Liver (tissue), 9 donors: ENCODE results near the gene ZNF628. TPM values are rescaled to one million over a fixed set of nuclear protein-coding genes. Genes with fewer than 3 reads are reported as not detected.

ENCODE experiments used
- DNase-seq: peaks from one replicate; pipeline ENCODE4 v3.0.0-alpha.2; 2017; ENCODE audit warnings: low spot score
- H3K27ac ChIP-seq, 2 donors: one replicate each; pipeline ENCODE4 v1.7.0; 2013; ENCODE audit warnings: inconsistent platforms in 2 of 2, low read length in 2 of 2, control low read depth in 1 of 2, low read depth in 1 of 2, mild to moderate bottlenecking in 1 of 2
- H3K27me3 ChIP-seq, 4 donors: one replicate each; pipeline versions ENCODE4 v1.6.1 to v1.7.0; 2013; ENCODE audit warnings: low read length in 3 of 4, inconsistent platforms in 1 of 4, mild to moderate bottlenecking in 1 of 4, moderate library complexity in 1 of 4; ENCODE audit not compliant: control insufficient read depth in 4 of 4, insufficient read depth in 4 of 4
- H3K36me3 ChIP-seq, 4 donors: one replicate each; pipeline versions ENCODE4 v1.6.1 to v1.7.0; 2013; ENCODE audit warnings: low read length in 3 of 4, mild to moderate bottlenecking in 3 of 4, low read depth in 1 of 4, moderate library complexity in 1 of 4; ENCODE audit not compliant: control insufficient read depth in 4 of 4, insufficient read depth in 3 of 4
- H3K4me1 ChIP-seq, 4 donors: one replicate each; pipeline versions ENCODE4 v1.6.1 to v1.7.0; 2013; ENCODE audit warnings: low read length in 3 of 4, mild to moderate bottlenecking in 3 of 4, moderate library complexity in 1 of 4; ENCODE audit not compliant: control insufficient read depth in 4 of 4, insufficient read depth in 4 of 4
- H3K4me3 ChIP-seq, 3 donors: one replicate each; pipeline versions ENCODE4 v1.6.1 to v1.7.0; 2013; ENCODE audit warnings: low read length in 3 of 3, control low read depth in 1 of 3, low read depth in 1 of 3, mild to moderate bottlenecking in 1 of 3
- H3K9ac ChIP-seq, 2 donors: one replicate each; pipeline ENCODE4 v1.7.0; 2013; ENCODE audit warnings: low read length in 2 of 2, mild to moderate bottlenecking in 2 of 2, moderate library complexity in 2 of 2, control low read depth in 1 of 2, low read depth in 1 of 2
- H3K9me3 ChIP-seq, 4 donors: one replicate each; pipeline versions ENCODE4 v1.6.1 to v1.7.0; 2013; ENCODE audit warnings: low read length in 3 of 4; ENCODE audit not compliant: control insufficient read depth in 4 of 4
- ATF3 ChIP-seq: IDR thresholded peaks from 2 replicates; pipeline ENCODE4 v1.6.1; 2016; ENCODE audit warnings: antibody characterized with exemption
- CTCF ChIP-seq: fragments of 150-350 bp; IDR thresholded peaks from 2 replicates; pipeline ENCODE4 v1.5.1; 2017; ENCODE audit warnings: improper control_type of control experiment, low read depth, low read length; ENCODE audit not compliant: missing input control
- FOXA1 ChIP-seq: IDR thresholded peaks from 2 replicates; pipeline ENCODE4 v1.6.1; 2016; ENCODE audit warnings: antibody characterized with exemption
- FOXA2 ChIP-seq: IDR thresholded peaks from 2 replicates; pipeline ENCODE4 v1.6.1; 2016; ENCODE audit warnings: antibody characterized with exemption
- HNF4A ChIP-seq, 2 donors: conservative IDR thresholded peaks; 2 replicates each; pipeline ENCODE4 v1.6.1; 2016; ENCODE audit warnings: antibody characterized with exemption in 2 of 2, mild to moderate bottlenecking in 2 of 2
- HNF4G ChIP-seq: IDR thresholded peaks from 2 replicates; pipeline ENCODE4 v1.6.1; 2016; ENCODE audit warnings: antibody characterized with exemption
- NR2F2 ChIP-seq: IDR thresholded peaks from 2 replicates; pipeline ENCODE4 v1.6.1; 2016; ENCODE audit warnings: antibody characterized with exemption
- RAD21 ChIP-seq, 2 donors: IDR thresholded peaks; 2 replicates each; pipeline ENCODE4 v1.6.1; 2016; ENCODE audit warnings: antibody characterized with exemption in 2 of 2, mild to moderate bottlenecking in 2 of 2
- RXRA ChIP-seq, 2 donors: IDR thresholded peaks; 2 replicates each; pipeline ENCODE4 v1.6.1; 2017 to 2018; ENCODE audit warnings: antibody characterized with exemption in 2 of 2, mild to moderate bottlenecking in 1 of 2
- SP1 ChIP-seq: IDR thresholded peaks from 2 replicates; pipeline ENCODE4 v1.6.1; 2018; ENCODE audit warnings: antibody characterized with exemption, mild to moderate bottlenecking
- TAF1 ChIP-seq: conservative IDR thresholded peaks from 2 replicates; pipeline ENCODE4 v1.6.1; 2016; ENCODE audit warnings: antibody characterized with exemption, mild to moderate bottlenecking
- YY1 ChIP-seq: IDR thresholded peaks from 2 replicates; pipeline ENCODE4 v1.6.1; 2016; ENCODE audit warnings: antibody characterized with exemption, mild to moderate bottlenecking
- WGBS: extraction: QIAGEN DNeasy Blood & Tissue Kit; methylation state at CpG from one replicate; pipeline ENCODE4 v1.1.7; 2013; 5-methylcytosine and 5-hydroxymethylcytosine counted together
- polyA plus RNA-seq, 2 donors: library from polyadenylated mRNA; stranded (reverse) in 1 of 2; unstranded in 1 of 2; fragments of 200-250 nt in 1 of 2; fragments of >200 nt in 1 of 2; fragmentation: Nextera tagmentation in 1 of 2; extraction: Ambion mirVana in 1 of 2; gene quantifications; one replicate each; pipeline versions ENCODE4 v1.2.1 to v1.2.3, GENCODE V29; 2013 to 2015
- total RNA-seq, 2 donors: library from RNA; depleted of rRNA; stranded (reverse); fragments of >200 nt; gene quantifications; one replicate each; pipeline ENCODE4 v1.2.3, GENCODE V29; 2014
- TF ChIP-seq, protein P1 (sequence below): IDR thresholded peaks from 2 replicates; pipeline ENCODE4 v1.6.1; 2016; ENCODE audit warnings: antibody characterized with exemption
- donor health status: healthy.
- donor health status: healthy.
- donor health status: healthy.
- donor health status: healthy.
- donor health status: healthy.

The ZNF628 gene
- total and polyA plus RNA-seq, 4 donors = 0.99 to 4.4 (median 1.5) TPM

- peaks cover 0 to 5% (median 2%) of the 10 kb centered on the region in 4 donors for H3K27me3 ChIP-seq
- WGBS = 32% methylated on average over 16 of the region's 16 CpGs
- DNase-seq = no peak
These were observed 26.9 kb upstream of the ZNF628 start for GRCh38 chr19:55449469-55449868.

GRCh38 chr19:55451163-55451964 is 25.1 kb upstream of the ZNF628 start:
- DNase-seq = no peak
- WGBS = 4% methylated on average over 80 of the region's 80 CpGs

More at GRCh38 chr19:55449469-55449868, 26.9 kb upstream of the ZNF628 start:
- no peak overlapping the region for H3K9ac ChIP-seq
- no peak overlapping the region for H3K4me3 ChIP-seq
- no peak overlapping the region for H3K27ac ChIP-seq
- H3K4me1 ChIP-seq = no peaks in the 10 kb centered on the region
- H3K36me3 ChIP-seq = peaks cover 0 to 6% (median 2%) of the 10 kb centered on the region in 4 donors
- H3K9me3 ChIP-seq = no peaks in the 10 kb centered on the region
- TF ChIP-seq HNF4A (conservative IDR thresholded peaks at IDR 0.05) (no peak), SP1 (no peak), YY1 (no peak), CTCF (no peak), RXRA (IDR thresholded peaks at IDR 0.05) (no peak), ATF3 (no peak), NR2F2 (no peak), TAF1 (no peak), HNF4G (no peak), FOXA2 (no peak)
- TF ChIP-seq, protein P1, sequence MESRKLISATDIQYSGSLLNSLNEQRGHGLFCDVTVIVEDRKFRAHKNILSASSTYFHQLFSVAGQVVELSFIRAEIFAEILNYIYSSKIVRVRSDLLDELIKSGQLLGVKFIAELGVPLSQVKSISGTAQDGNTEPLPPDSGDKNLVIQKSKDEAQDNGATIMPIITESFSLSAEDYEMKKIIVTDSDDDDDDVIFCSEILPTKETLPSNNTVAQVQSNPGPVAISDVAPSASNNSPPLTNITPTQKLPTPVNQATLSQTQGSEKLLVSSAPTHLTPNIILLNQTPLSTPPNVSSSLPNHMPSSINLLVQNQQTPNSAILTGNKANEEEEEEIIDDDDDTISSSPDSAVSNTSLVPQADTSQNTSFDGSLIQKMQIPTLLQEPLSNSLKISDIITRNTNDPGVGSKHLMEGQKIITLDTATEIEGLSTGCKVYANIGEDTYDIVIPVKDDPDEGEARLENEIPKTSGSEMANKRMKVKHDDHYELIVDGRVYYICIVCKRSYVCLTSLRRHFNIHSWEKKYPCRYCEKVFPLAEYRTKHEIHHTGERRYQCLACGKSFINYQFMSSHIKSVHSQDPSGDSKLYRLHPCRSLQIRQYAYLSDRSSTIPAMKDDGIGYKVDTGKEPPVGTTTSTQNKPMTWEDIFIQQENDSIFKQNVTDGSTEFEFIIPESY = no peak

More at GRCh38 chr19:55451163-55451964, 25.1 kb upstream of the ZNF628 start:
- no peaks in the 10 kb centered on the region for H3K27me3 ChIP-seq
- no peak overlapping the region for H3K27ac ChIP-seq
- H3K9ac ChIP-seq = no peak overlapping the region
- H3K4me1 ChIP-seq = peaks cover 0 to 2% (median 0%) of the 10 kb centered on the region in 4 donors
- no peak overlapping the region for H3K4me3 ChIP-seq
- H3K9me3 ChIP-seq = no peaks in the 10 kb centered on the region
- peaks cover 0 to 11% (median 3%) of the 10 kb centered on the region in 4 donors for H3K36me3 ChIP-seq
- TF ChIP-seq FOXA1 (no peak), FOXA2 (no peak), RAD21 (IDR thresholded peaks at IDR 0.05) (no peak), ATF3 (no peak), YY1 (no peak)
